Heart right ventricle (tissue), 16 donors: Measurements from ENCODE around the gene NRL. TPM values are rescaled to one million over a fixed set of nuclear protein-coding genes. Genes with fewer than 3 reads are reported as not detected.

Source experiments
- ATAC-seq, 8 donors: fragments of 200-7000 bp; cut with Tn5 transposase; one replicate each; pipeline ENCODE4 v1.9.1; 2020; ENCODE audit warnings: mild to moderate bottlenecking in 8 of 8, moderate library complexity in 8 of 8, moderate number of reproducible peaks in 1 of 8
- DNase-seq, 2 donors: peaks; one replicate each; pipeline ENCODE4 v3.0.0-alpha.2; 2020
- H3K27ac ChIP-seq, 10 donors: fragments of 200-600 bp; sonication (generic) in 2 of 10; one replicate each; pipeline versions ENCODE4 v1.5.0 to v1.8.0; 2020 to 2022; ENCODE audit warnings: mild to moderate bottlenecking in 3 of 10
- H3K27me3 ChIP-seq, 7 donors: fragments of 200-600 bp; one replicate each; pipeline ENCODE4 v1.8.0; 2021 to 2022; ENCODE audit warnings: mild to moderate bottlenecking in 2 of 7
- H3K36me3 ChIP-seq, 9 donors: fragments of 200-600 bp; sonication (generic) in 1 of 9; one replicate each; pipeline versions ENCODE4 v1.5.0 to v1.8.0; 2020 to 2022; ENCODE audit warnings: mild to moderate bottlenecking in 2 of 9
- H3K4me1 ChIP-seq, 9 donors: fragments of 200-600 bp; sonication (generic) in 1 of 9; one replicate each; pipeline versions ENCODE4 v1.5.0 to v1.8.0; 2020 to 2022; ENCODE audit warnings: mild to moderate bottlenecking in 4 of 9
- H3K4me3 ChIP-seq, 10 donors: fragments of 200-600 bp; sonication (generic) in 2 of 10; one replicate each; pipeline versions ENCODE4 v1.5.0 to v1.8.0; 2020 to 2022; ENCODE audit warnings: mild to moderate bottlenecking in 7 of 10, moderate library complexity in 2 of 10
- H3K9me3 ChIP-seq, 11 donors: fragments of 200-600 bp in 10 of 11; sonication (generic) in 2 of 11; one replicate each; pipeline versions ENCODE4 v1.5.0 to v1.8.0; 2013 to 2022; ENCODE audit warnings: mild to moderate bottlenecking in 2 of 11, control low read depth in 1 of 11, moderate library complexity in 1 of 11
- WGBS, 2 donors: extraction: QIAGEN DNeasy Blood & Tissue Kit; methylation state at CpG; one replicate each; pipeline ENCODE4 v1.1.7; 2013; ENCODE audit warnings: inconsistent platforms in 1 of 2; 5-methylcytosine and 5-hydroxymethylcytosine counted together
- intact Hi-C, 10 donors: fragments of 100-400 bp; cut with DNase I; formaldehyde crosslinking; loops; one replicate each; pipeline versions ENCODE4 v1.11.1 to v1.14.2; 2022
- polyA plus RNA-seq, 2 donors: library from polyadenylated mRNA; stranded (reverse); fragments of 200-250 nt; gene quantifications; one replicate each; pipeline ENCODE4 v1.2.3, GENCODE V29; 2013
- total RNA-seq, 10 donors: library from RNA; stranded (reverse); fragmentation: NEBNext Ultra II Directional in 3 of 10; extraction: Animal tissue kit (Norgen Biotek cat#: 25700) in 3 of 10; gene quantifications; one replicate each; pipeline versions ENCODE4 v1.2.1 to v1.2.4, GENCODE V29; 2021 to 2023
- TF ChIP-seq, protein P1 (sequence below), 9 donors: fragments of 200-600 bp; sonication (generic) in 2 of 9; IDR thresholded peaks; one replicate each; pipeline versions ENCODE4 v1.5.0 to v1.8.0; 2021 to 2022; ENCODE audit warnings: antibody characterized with exemption in 9 of 9, mild to moderate bottlenecking in 5 of 9, moderate library complexity in 1 of 9
- donor health status: Arrhythmogenic right ventricular cardiomyopathy.
- donor health status: ischemic (EF 13 %, LVEDD 7.1; RV severe dilation, severe dysfunction).
- donor health status: healthy with polysubstance abuse.
- donor health status: DM: no; HTN: yes; CAD: no.
- donor health status: DM: no; HTN: no; CAD: no.
- donor health status: ischemic (EF 25% LVEDD 6.9; RV normal size, moderate dysfunction).
- donor health status: ischemic (EF 25% LVEDD 5.7; RV mildly dilated, moderate dysfunction).
- donor health status: healthy.
- donor health status: DM: yes; HTN: yes; CAD: no.
- donor health status: Ischemic cardiomyopathy.
- donor health status: ischemic (EF 35%, LVEDD 5.7; RV mildly dilated, moderate dysfunction).
- donor health status: nonischemic (EF 11% LVEDD 7.7; RV severe dilation, severe dysfunction).
- donor health status: DM: yes; HTN: yes; CAD: no.
- donor health status: PGD.
- donor health status: ischemic (EF 29% LVEDD 5.4; RV normal size, mild dysfunction).
- donor health status: nonischemic (EF 23%, LVEDD 6.1; RV moderate dilation, normal function).

The NRL gene
- total and polyA plus RNA-seq, 12 donors = 1.5 to 3.5 (median 2.2) TPM

DNA sequence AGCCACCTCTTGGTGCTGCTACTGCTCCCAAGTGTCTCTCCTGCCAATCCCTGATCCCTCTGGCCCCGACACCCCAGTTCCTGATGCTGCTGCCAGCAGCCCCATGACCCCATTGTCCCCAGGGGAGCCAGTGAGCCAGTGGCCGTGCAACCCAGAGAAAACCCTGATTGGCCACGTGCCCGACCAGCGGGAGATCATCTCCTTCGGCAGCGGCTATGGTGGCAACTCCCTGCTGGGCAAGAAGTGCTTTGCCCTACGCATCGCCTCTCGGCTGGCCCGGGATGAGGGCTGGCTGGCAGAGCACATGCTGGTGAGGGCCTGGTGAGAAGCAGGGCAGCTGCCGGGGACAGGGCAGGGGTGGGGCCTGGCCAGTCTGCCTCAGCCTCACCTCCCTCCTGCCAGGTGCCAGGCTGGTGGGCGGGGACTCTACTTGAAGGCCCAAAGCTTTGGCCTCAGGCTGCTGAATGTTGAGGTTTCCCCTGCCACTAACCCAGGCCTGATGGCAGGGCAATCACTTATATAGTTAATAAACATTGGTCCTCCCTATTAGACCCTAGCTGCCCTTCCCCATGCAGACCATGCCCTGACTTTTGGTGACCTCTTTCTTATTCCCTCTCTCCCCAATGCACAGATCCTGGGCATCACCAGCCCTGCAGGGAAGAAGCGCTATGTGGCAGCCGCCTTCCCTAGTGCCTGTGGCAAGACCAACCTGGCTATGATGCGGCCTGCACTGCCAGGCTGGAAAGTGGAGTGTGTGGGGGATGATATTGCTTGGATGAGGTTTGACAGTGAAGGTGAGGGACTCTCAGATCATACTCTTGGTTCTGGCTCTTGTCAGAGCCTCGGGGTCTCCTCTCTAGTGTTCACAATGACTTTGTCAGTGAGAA lies 15.6 kb downstream of the NRL start:
- H3K27ac ChIP-seq = no peak overlapping the region
- no peak for ATAC-seq
- TF ChIP-seq, protein P1, sequence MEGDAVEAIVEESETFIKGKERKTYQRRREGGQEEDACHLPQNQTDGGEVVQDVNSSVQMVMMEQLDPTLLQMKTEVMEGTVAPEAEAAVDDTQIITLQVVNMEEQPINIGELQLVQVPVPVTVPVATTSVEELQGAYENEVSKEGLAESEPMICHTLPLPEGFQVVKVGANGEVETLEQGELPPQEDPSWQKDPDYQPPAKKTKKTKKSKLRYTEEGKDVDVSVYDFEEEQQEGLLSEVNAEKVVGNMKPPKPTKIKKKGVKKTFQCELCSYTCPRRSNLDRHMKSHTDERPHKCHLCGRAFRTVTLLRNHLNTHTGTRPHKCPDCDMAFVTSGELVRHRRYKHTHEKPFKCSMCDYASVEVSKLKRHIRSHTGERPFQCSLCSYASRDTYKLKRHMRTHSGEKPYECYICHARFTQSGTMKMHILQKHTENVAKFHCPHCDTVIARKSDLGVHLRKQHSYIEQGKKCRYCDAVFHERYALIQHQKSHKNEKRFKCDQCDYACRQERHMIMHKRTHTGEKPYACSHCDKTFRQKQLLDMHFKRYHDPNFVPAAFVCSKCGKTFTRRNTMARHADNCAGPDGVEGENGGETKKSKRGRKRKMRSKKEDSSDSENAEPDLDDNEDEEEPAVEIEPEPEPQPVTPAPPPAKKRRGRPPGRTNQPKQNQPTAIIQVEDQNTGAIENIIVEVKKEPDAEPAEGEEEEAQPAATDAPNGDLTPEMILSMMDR (IDR thresholded peaks at IDR 0.05) = no peak
- no peaks in the 10 kb centered on the region for H3K9me3 ChIP-seq
- H3K27me3 ChIP-seq = no peaks in the 10 kb centered on the region
- no peak for DNase-seq
- peaks cover 0 to 17% (median 12%) of the 10 kb centered on the region in 9 donors for H3K4me1 ChIP-seq
- H3K36me3 ChIP-seq = peaks cover 0 to 65% (median 0%) of the 10 kb centered on the region in 9 donors
- intact Hi-C loops = loop anchor here in 1 of 10 donors (10.0 kb wide), 1 partner anchor 114 kb away; the partner anchor contains the start of gene DHRS4L2
- H3K4me3 ChIP-seq = no peak overlapping the region
- WGBS, 2 donors = 87 to 89% methylated on average over 17 of the region's 17 CpGs

DNA sequence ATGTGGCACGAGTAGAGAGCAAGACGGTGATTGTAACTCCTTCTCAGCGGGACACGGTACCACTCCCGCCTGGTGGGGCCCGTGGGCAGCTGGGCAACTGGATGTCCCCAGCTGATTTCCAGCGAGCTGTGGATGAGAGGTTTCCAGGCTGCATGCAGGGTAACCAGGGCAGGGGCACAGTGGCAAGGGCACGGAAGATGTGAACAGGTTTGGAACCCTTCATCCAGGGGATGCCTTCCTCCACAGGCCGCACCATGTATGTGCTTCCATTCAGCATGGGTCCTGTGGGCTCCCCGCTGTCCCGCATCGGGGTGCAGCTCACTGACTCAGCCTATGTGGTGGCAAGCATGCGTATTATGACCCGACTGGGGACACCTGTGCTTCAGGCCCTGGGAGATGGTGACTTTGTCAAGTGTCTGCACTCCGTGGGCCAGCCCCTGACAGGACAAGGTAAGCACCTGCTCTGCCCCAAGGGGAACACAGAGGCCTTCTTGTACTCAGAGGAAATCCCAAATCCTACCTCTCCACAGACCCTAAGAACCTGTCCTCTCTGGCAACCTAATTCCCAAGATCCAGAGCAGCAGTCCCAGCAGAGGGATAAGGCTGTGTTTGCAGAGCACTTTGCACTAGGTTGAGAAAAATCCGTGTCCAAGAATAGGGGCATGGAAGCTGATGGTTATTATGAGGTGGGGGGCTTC lies 16.4 kb downstream of the NRL start:
- H3K27me3 ChIP-seq = no peaks in the 10 kb centered on the region
- intact Hi-C loops = loop anchor here in 1 of 10 donors (10.0 kb wide), 1 partner anchor 114 kb away; the partner anchor contains the start of gene DHRS4L2
- TF ChIP-seq, protein P1 (IDR thresholded peaks at IDR 0.05) = no peak
- WGBS, 2 donors = 95 to 97% methylated on average over 16 of the region's 16 CpGs
- no peak overlapping the region for H3K4me3 ChIP-seq
- H3K9me3 ChIP-seq = no peaks in the 10 kb centered on the region
- peaks cover 3 to 22% (median 16%) of the 10 kb centered on the region in 9 donors for H3K4me1 ChIP-seq
- no peak for DNase-seq
- H3K36me3 ChIP-seq = peaks cover 0 to 57% (median 0%) of the 10 kb centered on the region in 9 donors
- H3K27ac ChIP-seq = no peak overlapping the region
- ATAC-seq = no peak

DNA sequence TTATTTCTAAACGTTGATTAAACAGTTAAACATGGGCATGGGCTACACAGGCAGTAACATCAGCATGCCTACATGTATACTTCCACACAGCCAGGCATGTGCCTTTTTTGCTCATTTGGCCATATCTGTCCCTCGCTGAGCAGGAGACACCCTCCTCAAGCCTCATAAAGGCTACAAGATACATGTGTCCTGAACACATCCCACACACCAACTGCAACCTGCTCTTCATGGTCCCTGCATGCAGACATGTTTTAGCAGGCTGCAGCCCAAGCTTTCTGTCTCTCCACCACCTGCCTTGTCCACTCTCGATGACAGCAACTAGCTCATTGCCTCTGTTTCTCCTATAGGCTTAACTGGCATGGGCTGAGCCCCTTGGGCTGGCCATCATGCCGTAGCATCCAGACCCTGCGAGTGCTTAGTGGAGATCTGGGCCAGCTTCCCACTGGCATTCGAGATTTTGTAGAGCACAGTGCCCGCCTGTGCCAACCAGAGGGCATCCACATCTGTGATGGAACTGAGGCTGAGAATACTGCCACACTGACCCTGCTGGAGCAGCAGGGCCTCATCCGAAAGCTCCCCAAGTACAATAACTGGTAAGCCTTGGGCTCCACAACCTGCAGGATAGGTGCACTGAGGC lies 18.1 kb downstream of the NRL start:
- Histone ChIP-seq H3K36me3 (peaks cover 0 to 40% (median 0%) of the 10 kb centered on the region in 9 donors), H3K4me1 (peaks cover 3 to 32% (median 21%) of the 10 kb centered on the region in 9 donors), H3K27me3 (no peaks in the 10 kb centered on the region), H3K4me3 (no peak overlapping the region), H3K9me3 (no peaks in the 10 kb centered on the region), H3K27ac (no peak overlapping the region)
- WGBS, 2 donors = 94 to 97% methylated on average over 8 of the region's 8 CpGs
- DNase-seq (no peak), ATAC-seq (no peak)
- intact Hi-C loops = loop anchor here in 1 of 10 donors (10.0 kb wide), 1 partner anchor 112 kb away; the partner anchor contains the start of gene DHRS4L2
- TF ChIP-seq, protein P1 (IDR thresholded peaks at IDR 0.05) = no peak
